Mucosa of descending colon (tissue), 3 donors: ENCODE data around the gene CAST. TPM values are rescaled to one million over a fixed set of nuclear protein-coding genes. Genes with fewer than 3 reads are reported as not detected.
A peak's percentile ranks its signal among the peaks of the same experiment; 100 is the strongest.

Experiments
- ATAC-seq: fragments of 200-7000 bp; cut with Tn5 transposase; one replicate; pipeline ENCODE4 v1.9.1; 2020; ENCODE audit warnings: mild to moderate bottlenecking, moderate library complexity
- DNase-seq, 3 donors: peaks; one replicate each; pipeline ENCODE4 v3.0.0-alpha.2; 2020
- H3K36me3 ChIP-seq: fragments of 200-600 bp; one replicate; pipeline ENCODE4 v1.8.0; 2021; ENCODE audit warnings: low read depth, mild to moderate bottlenecking
- H3K4me1 ChIP-seq: fragments of 200-600 bp; one replicate; pipeline ENCODE4 v1.8.0; 2021; ENCODE audit warnings: low read depth, mild to moderate bottlenecking
- H3K4me3 ChIP-seq: fragments of 200-600 bp; one replicate; pipeline ENCODE4 v1.8.0; 2021; ENCODE audit warnings: mild to moderate bottlenecking
- H3K9me3 ChIP-seq: fragments of 200-600 bp; one replicate; pipeline ENCODE4 v1.8.0; 2021; ENCODE audit warnings: mild to moderate bottlenecking
- intact Hi-C, 2 donors: fragments of 100-400 bp; cut with DNase I in 1 of 2; cut with micrococcal nuclease in 1 of 2; formaldehyde crosslinking; loops; one replicate each; pipeline versions ENCODE4 v1.11.0 to v1.11.1; 2022; cut with DNase I, micrococcal nuclease
- total RNA-seq, 3 donors: library from RNA; stranded (reverse); fragmentation: NEBNext Ultra II Directional in 2 of 3; extraction: Animal tissue kit (Norgen Biotek cat#: 25700) in 2 of 3; gene quantifications; one replicate each; pipeline versions ENCODE4 v1.2.1 to v1.2.4, GENCODE V29; 2021 to 2023
- TF ChIP-seq, protein P1 (sequence below): fragments of 200-600 bp; IDR thresholded peaks from one replicate; pipeline ENCODE4 v1.8.0; 2022; ENCODE audit warnings: antibody characterized with exemption, mild to moderate bottlenecking
- donor health status: DM: no; HTN: no; CAD: no; lungs with moderate emphysema.
- donor health status: DM: no; HTN: no; CAD: no.
- donor health status: DM: no; HTN: yes; CAD: no.

The CAST gene
- total RNA-seq, 3 donors from 2014 or later, result 348 to 433 (median 372) TPM

DNA sequence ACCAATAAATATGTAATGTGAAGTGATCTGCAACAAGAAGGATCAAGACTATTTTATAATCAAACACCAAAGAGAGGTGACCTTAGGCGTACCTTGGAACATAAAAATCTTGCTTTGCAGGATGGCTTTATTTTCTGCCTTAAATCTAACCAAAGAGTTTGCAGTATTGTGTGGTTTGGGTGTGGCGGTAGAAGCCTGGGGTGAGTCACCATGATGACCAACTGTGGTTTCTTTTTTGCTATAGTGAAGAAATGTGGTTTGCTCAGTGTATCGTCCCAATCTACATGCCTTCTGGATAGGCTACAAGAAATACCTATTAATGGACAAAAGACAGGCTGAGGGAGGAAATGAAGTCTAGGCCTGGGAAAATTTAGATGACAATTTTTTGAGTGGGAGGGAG lies 5.1 kb upstream of the CAST start:
- Histone ChIP-seq H3K36me3 (no peaks in the 10 kb centered on the region), H3K9me3 (no peaks in the 10 kb centered on the region), H3K4me1 (peaks cover 33% of the 10 kb centered on the region), H3K4me3 (no peak overlapping the region)
- DNase-seq (peak in 1 of 3 donors; percentile 68), ATAC-seq (peak; percentile 65)
- TF ChIP-seq, protein P1, sequence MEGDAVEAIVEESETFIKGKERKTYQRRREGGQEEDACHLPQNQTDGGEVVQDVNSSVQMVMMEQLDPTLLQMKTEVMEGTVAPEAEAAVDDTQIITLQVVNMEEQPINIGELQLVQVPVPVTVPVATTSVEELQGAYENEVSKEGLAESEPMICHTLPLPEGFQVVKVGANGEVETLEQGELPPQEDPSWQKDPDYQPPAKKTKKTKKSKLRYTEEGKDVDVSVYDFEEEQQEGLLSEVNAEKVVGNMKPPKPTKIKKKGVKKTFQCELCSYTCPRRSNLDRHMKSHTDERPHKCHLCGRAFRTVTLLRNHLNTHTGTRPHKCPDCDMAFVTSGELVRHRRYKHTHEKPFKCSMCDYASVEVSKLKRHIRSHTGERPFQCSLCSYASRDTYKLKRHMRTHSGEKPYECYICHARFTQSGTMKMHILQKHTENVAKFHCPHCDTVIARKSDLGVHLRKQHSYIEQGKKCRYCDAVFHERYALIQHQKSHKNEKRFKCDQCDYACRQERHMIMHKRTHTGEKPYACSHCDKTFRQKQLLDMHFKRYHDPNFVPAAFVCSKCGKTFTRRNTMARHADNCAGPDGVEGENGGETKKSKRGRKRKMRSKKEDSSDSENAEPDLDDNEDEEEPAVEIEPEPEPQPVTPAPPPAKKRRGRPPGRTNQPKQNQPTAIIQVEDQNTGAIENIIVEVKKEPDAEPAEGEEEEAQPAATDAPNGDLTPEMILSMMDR, result no peak
- intact Hi-C loops, result no loop called here

DNA sequence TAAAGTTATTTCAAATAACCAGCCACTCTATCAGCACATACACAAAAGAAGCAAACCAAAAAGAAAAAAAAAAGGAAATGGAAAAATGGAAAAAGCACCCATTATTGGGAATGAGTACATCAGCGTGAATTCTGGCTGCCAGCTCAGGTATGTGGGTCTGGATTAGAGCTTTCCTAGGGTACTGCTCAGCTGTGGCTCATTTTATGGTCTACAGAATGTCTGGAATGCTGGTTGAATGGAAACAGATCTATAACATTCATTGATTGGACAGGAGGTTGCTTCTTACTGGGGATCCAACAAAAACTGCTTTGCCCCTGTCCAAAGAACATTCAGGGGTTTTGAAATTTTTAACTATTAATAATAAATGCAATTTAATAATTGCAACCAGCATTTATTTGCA lies 3.9 kb upstream of the CAST start:
- DNase-seq, result no peak
- no peak for ATAC-seq
- Histone ChIP-seq H3K4me3 (no peak overlapping the region), H3K4me1 (peaks cover 33% of the 10 kb centered on the region), H3K36me3 (no peaks in the 10 kb centered on the region), H3K9me3 (no peaks in the 10 kb centered on the region)
- TF ChIP-seq, protein P1, result no peak
- intact Hi-C loops, result no loop called here

DNA sequence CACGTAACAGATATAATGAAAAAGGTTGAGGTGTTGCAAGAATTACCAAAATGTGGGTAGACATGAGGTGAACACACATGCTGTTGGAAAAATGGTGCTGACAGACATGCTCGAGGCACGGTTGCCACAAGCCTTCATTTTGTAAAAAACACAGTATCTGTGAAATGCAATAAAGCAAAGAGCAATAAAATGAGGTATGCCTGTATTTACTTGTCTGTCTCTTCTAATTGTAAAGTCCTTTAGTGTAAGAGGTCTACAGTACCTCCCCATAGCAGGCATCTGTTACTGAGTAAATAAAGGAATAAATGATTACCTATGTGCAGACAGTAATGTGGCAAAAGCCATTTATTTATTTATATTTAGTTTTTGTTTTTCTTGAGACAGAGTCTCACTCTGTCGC lies 3.0 kb upstream of the CAST start:
- no peak overlapping the region for H3K4me3 ChIP-seq
- intact Hi-C loops, result no loop called here

DNA sequence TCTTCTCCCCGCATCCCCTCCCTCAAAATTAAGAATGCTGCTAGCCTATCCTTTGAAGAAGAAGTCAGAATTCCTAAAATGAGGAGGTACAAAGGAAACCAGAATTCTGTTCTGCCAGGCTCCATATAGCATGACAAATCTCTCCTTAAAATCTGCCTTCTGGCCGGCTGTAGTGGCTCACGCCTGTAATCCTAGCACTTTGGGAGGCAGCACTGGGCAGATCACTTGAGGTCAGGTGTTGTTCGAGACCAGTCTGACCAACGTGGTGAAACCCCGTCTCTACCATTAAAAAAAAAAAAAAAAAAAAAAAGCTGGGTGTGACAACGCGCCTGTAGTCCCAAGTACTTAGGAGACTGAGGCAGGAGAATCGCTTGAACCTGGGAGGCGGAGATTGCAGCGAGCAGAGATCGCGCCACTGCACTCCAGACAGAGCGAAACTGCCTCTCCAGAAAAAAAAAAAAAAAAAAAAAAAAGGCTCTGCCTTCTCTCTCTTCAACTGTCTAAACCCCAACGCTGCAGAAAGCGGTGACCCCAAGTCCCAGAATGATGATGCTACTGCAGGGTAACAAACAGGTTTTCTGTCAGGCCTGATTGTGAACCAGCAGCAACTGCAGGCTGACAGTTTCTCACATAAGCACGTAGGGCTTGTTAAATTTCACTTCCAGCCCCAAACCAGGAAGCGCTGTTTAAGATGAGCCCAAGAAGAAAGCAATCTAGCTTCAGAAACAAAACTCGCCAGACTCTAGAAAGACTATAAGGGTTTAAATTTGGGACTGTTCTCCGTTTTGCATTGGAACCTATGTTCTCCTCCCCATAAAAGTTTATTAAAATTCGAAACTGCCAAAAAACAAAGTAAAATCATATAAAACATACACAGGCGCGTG lies 963 bp upstream of the CAST start:
- intact Hi-C loops, result no loop called here
- Histone ChIP-seq H3K9me3 (no peaks in the 10 kb centered on the region), H3K4me3 (peak overlapping the region; percentile 79), H3K36me3 (no peaks in the 10 kb centered on the region), H3K4me1 (peaks cover 46% of the 10 kb centered on the region)
- DNase-seq, result peak; percentile 58 to 65 (median 59)
- TF ChIP-seq, protein P1, result no peak
- no peak for ATAC-seq

More for the DNA sequence above, 3.0 kb upstream of the CAST start:
- TF ChIP-seq, protein P1, result no peak
- H3K9me3 ChIP-seq, result no peaks in the 10 kb centered on the region
- no peaks in the 10 kb centered on the region for H3K36me3 ChIP-seq
- peaks cover 34% of the 10 kb centered on the region for H3K4me1 ChIP-seq
- DNase-seq (no peak), ATAC-seq (no peak)

DNA sequence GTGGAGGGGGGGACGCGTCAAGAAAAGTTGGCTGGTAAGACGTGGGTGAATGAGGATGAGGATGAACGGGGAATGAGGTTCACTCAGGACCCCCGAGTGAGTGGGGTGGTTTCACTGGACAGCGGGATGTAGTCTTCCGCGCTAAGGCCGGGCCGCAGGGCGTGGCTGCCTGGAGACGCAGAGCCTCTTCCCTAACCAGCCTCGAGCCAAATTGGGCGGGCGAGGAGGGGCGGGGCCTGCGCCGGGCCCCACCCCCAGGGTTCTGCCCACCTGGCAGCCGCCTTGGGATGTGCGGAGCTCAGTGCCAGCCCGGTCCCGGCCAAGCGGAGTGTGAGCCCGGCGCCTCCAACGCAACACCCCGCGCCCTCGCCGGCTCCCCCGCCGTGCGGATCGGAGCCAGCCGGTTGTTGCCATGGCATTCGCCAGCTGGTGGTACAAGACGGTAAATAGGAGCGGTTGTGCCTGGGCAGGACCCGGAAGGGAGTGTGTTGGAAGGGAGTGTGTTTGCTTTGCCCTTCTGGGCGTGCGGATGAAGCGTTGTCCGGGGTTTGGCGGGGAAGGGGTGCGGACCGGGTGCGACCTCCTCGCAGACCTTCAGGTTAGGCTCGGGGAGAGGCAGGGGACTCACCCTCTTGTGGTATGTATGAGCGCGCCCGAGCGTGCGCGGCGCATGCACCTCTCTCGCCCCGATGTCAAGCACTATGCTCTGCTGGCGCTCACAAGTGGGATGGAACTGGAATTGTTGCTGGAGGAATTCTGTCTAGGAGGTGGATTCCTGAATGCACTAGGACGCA lies 746 bp downstream of the CAST start:
- TF ChIP-seq, protein P1, result no peak

More for the DNA sequence above, 746 bp downstream of the CAST start:
- Histone ChIP-seq H3K4me3 (peak overlapping the region; percentile 79), H3K9me3 (no peaks in the 10 kb centered on the region), H3K36me3 (no peaks in the 10 kb centered on the region), H3K4me1 (peaks cover 35% of the 10 kb centered on the region)
- peak; percentile 96 to 99 (median 97) for DNase-seq
- ATAC-seq, result peak; percentile 84
- intact Hi-C loops, result no loop called here
